Hepatocyte (in vitro differentiated cells): Measurements from ENCODE around the gene ITGA11. TPM values are rescaled to one million over a fixed set of nuclear protein-coding genes. Genes with fewer than 3 reads are reported as not detected.

Experiments used
- DNase-seq: peaks from one replicate; pipeline ENCODE4 v3.0.0-alpha.2; 2016; ENCODE audit warnings: low spot score
- H2AFZ ChIP-seq: fragments of 200-600 bp; sonication (generic); 2 replicates; pipeline ENCODE4 v1.6.0; 2016; ENCODE audit warnings: antibody characterized with exemption, mild to moderate bottlenecking
- H3K27ac ChIP-seq: fragments of 200-600 bp; sonication (generic); 2 replicates; pipeline ENCODE4 v1.5.1; 2016; ENCODE audit warnings: mild to moderate bottlenecking
- H3K27me3 ChIP-seq: fragments of 200-600 bp; sonication (generic); 2 replicates; pipeline ENCODE4 v1.6.1; 2016
- H3K36me3 ChIP-seq: fragments of 200-600 bp; sonication (generic); replicated peaks from 2 replicates; pipeline ENCODE4 v1.5.1; 2016; ENCODE audit warnings: low read depth; ENCODE audit not compliant: insufficient read depth
- H3K4me1 ChIP-seq: fragments of 200-600 bp; sonication (generic); 2 replicates; pipeline ENCODE4 v1.5.1; 2016; ENCODE audit warnings: mild to moderate bottlenecking, moderate library complexity; ENCODE audit not compliant: insufficient read depth
- H3K4me2 ChIP-seq: fragments of 200-600 bp; sonication (generic); 2 replicates; pipeline ENCODE4 v1.6.0; 2016
- H3K4me3 ChIP-seq: fragments of 200-600 bp; sonication (generic); 2 replicates; pipeline ENCODE4 v1.5.1; 2016; ENCODE audit warnings: mild to moderate bottlenecking
- H3K79me2 ChIP-seq: fragments of 200-600 bp; sonication (generic); 2 replicates; pipeline ENCODE4 v1.6.0; 2017; ENCODE audit warnings: mild to moderate bottlenecking
- H3K9me2 ChIP-seq: fragments of 200-600 bp; sonication (generic); replicated peaks from 2 replicates; pipeline ENCODE4 v1.6.0; 2017; ENCODE audit warnings: mild to moderate bottlenecking; ENCODE audit not compliant: insufficient read depth
- H3K9me3 ChIP-seq: fragments of 200-600 bp; sonication (generic); 2 replicates; pipeline ENCODE4 v1.5.1; 2016; ENCODE audit warnings: low read depth, mild to moderate bottlenecking
- H4K20me1 ChIP-seq: fragments of 200-600 bp; sonication (generic); 2 replicates; pipeline ENCODE4 v1.6.0; 2016; ENCODE audit warnings: mild to moderate bottlenecking; ENCODE audit not compliant: insufficient read depth, poor library complexity, severe bottlenecking
- CTCF ChIP-seq: fragments of 200-600 bp; sonication (generic); IDR thresholded peaks from 2 replicates; pipeline ENCODE4 v1.5.1; 2016; ENCODE audit warnings: antibody characterized with exemption, mild to moderate bottlenecking; ENCODE audit not compliant: poor library complexity
- EZH2 ChIP-seq: fragments of 200-600 bp; sonication (generic); IDR thresholded peaks from 2 replicates; pipeline ENCODE4 v1.6.1; 2016; ENCODE audit warnings: antibody characterized with exemption, mild to moderate bottlenecking, borderline replicate concordance
- EZH2phosphoT487 ChIP-seq: fragments of 200-600 bp; sonication (generic); IDR thresholded peaks from one replicate; pipeline ENCODE4 v1.6.1; 2018; ENCODE audit warnings: antibody characterized with exemption, mild to moderate bottlenecking, low read depth, moderate library complexity; ENCODE audit not compliant: unreplicated experiment, severe bottlenecking
- WGBS: methylation state at CpG from one replicate; pipeline ENCODE4 v1.1.6; 2016; ENCODE audit warnings: low lambda C conversion rate; ENCODE audit errors: missing lambda C conversion rate; 5-methylcytosine and 5-hydroxymethylcytosine counted together
- polyA plus RNA-seq: library from polyadenylated mRNA; unstranded; fragments of >200 nt; fragmentation: Nextera tagmentation; extraction: Ambion mirVana; gene quantifications from 2 replicates; pipeline ENCODE4 v1.2.1, GENCODE V29; 2016
- total RNA-seq: library from RNA; depleted of rRNA; stranded (reverse); fragments of >200 nt; gene quantifications from 2 replicates; pipeline ENCODE4 v1.2.3, GENCODE V29; 2014

ITGA11 gene
- total and polyA plus RNA-seq, 2 experiments from 2014 or later: 9.7 to 19.6 TPM

- TF ChIP-seq EZH2 (no peak), CTCF (no peak), EZH2phosphoT487 (no peak)
- Histone ChIP-seq H3K79me2 (no peaks in the 10 kb centered on the region), H3K36me3 (no peaks in the 10 kb centered on the region), H3K4me2 (no peak overlapping the region), H3K27ac (no peak overlapping the region), H3K4me3 (no peak overlapping the region), H3K9me2 (no peaks in the 10 kb centered on the region), H2AFZ (no peak overlapping the region), H3K9me3 (no peaks in the 10 kb centered on the region), H4K20me1 (no peaks in the 10 kb centered on the region), H3K4me1 (peaks cover 8% of the 10 kb centered on the region), H3K27me3 (no peaks in the 10 kb centered on the region)
- DNase-seq: no peak
- WGBS: 95% methylated on average over 18 of the region's 18 CpGs
Measured at GRCh38 chr15:68313501-68314410, 118.2 kb downstream of the ITGA11 start.

GRCh38 chr15:68312701-68313204, 119.2 kb downstream of the ITGA11 start:
- H3K27me3 ChIP-seq: no peaks in the 10 kb centered on the region

GRCh38 chr15:68311859-68312557, 120.0 kb downstream of the ITGA11 start:
- no peaks in the 10 kb centered on the region for H3K36me3 ChIP-seq
- no peak for TF ChIP-seq EZH2phosphoT487
- no peaks in the 10 kb centered on the region for H3K27me3 ChIP-seq
- H3K4me1 ChIP-seq: peaks cover 8% of the 10 kb centered on the region
- H2AFZ ChIP-seq: no peak overlapping the region
- H3K79me2 ChIP-seq: no peaks in the 10 kb centered on the region
- WGBS: 95% methylated on average over 3 of the region's 3 CpGs
- H4K20me1 ChIP-seq: no peaks in the 10 kb centered on the region
- H3K27ac ChIP-seq: no peak overlapping the region
- no peak overlapping the region for H3K4me3 ChIP-seq
- no peak for DNase-seq
- H3K4me2 ChIP-seq: no peak overlapping the region
- no peaks in the 10 kb centered on the region for H3K9me2 ChIP-seq
- H3K9me3 ChIP-seq: no peaks in the 10 kb centered on the region

More at GRCh38 chr15:68312701-68313204, 119.2 kb downstream of the ITGA11 start:
- Histone ChIP-seq H3K4me2 (no peak overlapping the region), H3K4me1 (peaks cover 8% of the 10 kb centered on the region), H3K36me3 (no peaks in the 10 kb centered on the region), H3K27ac (no peak overlapping the region), H2AFZ (no peak overlapping the region), H3K79me2 (no peaks in the 10 kb centered on the region), H3K9me3 (no peaks in the 10 kb centered on the region), H3K4me3 (no peak overlapping the region), H3K9me2 (no peaks in the 10 kb centered on the region), H4K20me1 (no peaks in the 10 kb centered on the region)
- no peak for DNase-seq
- TF ChIP-seq EZH2phosphoT487: no peak
- TF ChIP-seq CTCF: no peak
- no peak for TF ChIP-seq EZH2
- 69% methylated on average over 16 of the region's 18 CpGs for WGBS

GRCh38 chr15:68311464-68311835, 120.5 kb downstream of the ITGA11 start:
- Histone ChIP-seq H3K4me3 (no peak overlapping the region), H3K36me3 (no peaks in the 10 kb centered on the region), H3K27me3 (no peaks in the 10 kb centered on the region), H3K9me3 (no peaks in the 10 kb centered on the region), H3K27ac (no peak overlapping the region), H3K9me2 (no peaks in the 10 kb centered on the region), H2AFZ (no peak overlapping the region), H4K20me1 (no peaks in the 10 kb centered on the region), H3K79me2 (no peaks in the 10 kb centered on the region), H3K4me1 (peaks cover 8% of the 10 kb centered on the region), H3K4me2 (no peak overlapping the region)
- no peak for TF ChIP-seq EZH2phosphoT487
- TF ChIP-seq EZH2: no peak
- no peak for TF ChIP-seq CTCF
- no peak for DNase-seq
- 93% methylated on average over 3 of the region's 3 CpGs for WGBS
